ENCODE results near the gene COL4A3.

COL4A3 gene

DNA sequence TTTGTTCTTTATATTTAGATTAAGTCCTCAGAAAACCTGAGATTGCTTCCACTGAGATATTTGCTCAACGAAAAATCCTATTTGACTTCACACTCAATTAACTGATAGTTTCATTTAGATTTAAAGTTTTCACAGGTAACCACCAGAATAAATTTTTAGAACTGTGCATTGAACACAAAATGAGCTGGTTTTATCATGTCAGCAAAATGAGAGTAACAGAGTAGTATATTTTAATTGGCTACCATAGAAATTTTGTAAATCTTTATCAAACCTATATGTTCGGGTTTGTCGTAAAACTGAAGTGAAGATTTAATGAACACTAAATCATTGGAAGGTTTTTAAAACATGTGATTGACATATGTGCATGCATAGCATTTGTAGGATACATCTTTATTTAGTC, 127.9 kb downstream of the COL4A3 start:
- no peaks in the 10 kb centered on the region for H3K9me3 ChIP-seq

DNA sequence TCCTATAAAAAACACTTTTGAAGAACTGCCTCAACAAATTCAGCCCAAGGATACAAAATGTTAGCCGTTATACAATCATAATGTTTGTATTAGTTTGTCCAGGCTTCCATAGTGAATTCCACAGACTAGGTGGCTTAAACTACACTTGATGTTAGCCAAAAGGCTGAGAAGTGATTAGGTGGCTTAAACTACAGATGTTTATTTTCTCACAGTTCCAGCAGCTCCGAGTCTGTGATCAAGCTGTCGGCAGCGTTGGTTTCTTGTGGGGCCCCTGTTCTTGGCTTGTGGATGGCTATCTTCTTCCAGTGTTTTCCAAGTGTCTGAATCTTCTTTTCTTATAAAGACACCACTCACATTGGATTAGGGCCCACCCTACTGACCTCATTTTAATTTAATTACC, 129.1 kb downstream of the COL4A3 start:
- no peak for DNase-seq
- H3K9me3 ChIP-seq = no peaks in the 10 kb centered on the region
- TF ChIP-seq, protein P1, sequence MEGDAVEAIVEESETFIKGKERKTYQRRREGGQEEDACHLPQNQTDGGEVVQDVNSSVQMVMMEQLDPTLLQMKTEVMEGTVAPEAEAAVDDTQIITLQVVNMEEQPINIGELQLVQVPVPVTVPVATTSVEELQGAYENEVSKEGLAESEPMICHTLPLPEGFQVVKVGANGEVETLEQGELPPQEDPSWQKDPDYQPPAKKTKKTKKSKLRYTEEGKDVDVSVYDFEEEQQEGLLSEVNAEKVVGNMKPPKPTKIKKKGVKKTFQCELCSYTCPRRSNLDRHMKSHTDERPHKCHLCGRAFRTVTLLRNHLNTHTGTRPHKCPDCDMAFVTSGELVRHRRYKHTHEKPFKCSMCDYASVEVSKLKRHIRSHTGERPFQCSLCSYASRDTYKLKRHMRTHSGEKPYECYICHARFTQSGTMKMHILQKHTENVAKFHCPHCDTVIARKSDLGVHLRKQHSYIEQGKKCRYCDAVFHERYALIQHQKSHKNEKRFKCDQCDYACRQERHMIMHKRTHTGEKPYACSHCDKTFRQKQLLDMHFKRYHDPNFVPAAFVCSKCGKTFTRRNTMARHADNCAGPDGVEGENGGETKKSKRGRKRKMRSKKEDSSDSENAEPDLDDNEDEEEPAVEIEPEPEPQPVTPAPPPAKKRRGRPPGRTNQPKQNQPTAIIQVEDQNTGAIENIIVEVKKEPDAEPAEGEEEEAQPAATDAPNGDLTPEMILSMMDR (IDR thresholded peaks at IDR 0.05; ENCODE audit: low read depth, low read length) = no peak
- no peaks in the 10 kb centered on the region for H3K4me1 ChIP-seq
- no peak overlapping the region for H3K4me3 ChIP-seq (ENCODE audit: low read depth, low read length)
- H3K27me3 ChIP-seq = 0 out of 2 replicates have a peak, but pooled peaks cover 3% of the 10 kb centered on the region
- no peaks in the 10 kb centered on the region for H3K36me3 ChIP-seq

More for the DNA sequence above, 127.9 kb downstream of the COL4A3 start:
- DNase-seq = no peak
- H3K4me3 ChIP-seq (ENCODE audit: low read depth, low read length) = no peak overlapping the region
- 0 out of 2 replicates have a peak, but pooled peaks cover 3% of the 10 kb centered on the region for H3K27me3 ChIP-seq
- no peaks in the 10 kb centered on the region for H3K4me1 ChIP-seq
- H3K36me3 ChIP-seq = no peaks in the 10 kb centered on the region
- TF ChIP-seq, protein P1 (IDR thresholded peaks at IDR 0.05; ENCODE audit: low read depth, low read length) = no peak

DNA sequence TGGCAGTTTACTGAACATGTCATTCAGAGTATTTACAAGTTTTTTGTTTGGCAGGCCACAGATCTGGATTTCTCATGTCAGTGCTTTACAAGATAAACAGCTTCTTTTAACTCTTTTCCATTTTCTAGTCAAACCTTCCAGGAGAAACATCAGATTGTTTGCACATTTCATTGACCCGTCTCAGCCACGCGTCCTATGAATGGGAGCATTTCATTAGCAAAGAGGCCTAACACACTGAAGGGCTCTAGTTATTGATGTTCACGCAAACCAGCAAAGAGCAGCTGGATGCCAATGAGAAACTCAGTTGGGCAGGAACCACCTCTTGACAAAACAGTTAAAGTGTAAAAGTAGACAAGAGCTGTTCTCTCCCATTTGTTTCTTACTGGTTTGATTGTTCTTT, 131.4 kb downstream of the COL4A3 start:
- H3K9me3 ChIP-seq = no peaks in the 10 kb centered on the region
- no peaks in the 10 kb centered on the region for H3K36me3 ChIP-seq
- no peak for DNase-seq
- H3K4me1 ChIP-seq = no peaks in the 10 kb centered on the region
- H3K27me3 ChIP-seq = 0 out of 2 replicates have a peak, but pooled peaks cover 3% of the 10 kb centered on the region
- TF ChIP-seq, protein P1 (IDR thresholded peaks at IDR 0.05; ENCODE audit: low read depth, low read length) = no peak
- H3K4me3 ChIP-seq (ENCODE audit: low read depth, low read length) = no peak overlapping the region

DNA sequence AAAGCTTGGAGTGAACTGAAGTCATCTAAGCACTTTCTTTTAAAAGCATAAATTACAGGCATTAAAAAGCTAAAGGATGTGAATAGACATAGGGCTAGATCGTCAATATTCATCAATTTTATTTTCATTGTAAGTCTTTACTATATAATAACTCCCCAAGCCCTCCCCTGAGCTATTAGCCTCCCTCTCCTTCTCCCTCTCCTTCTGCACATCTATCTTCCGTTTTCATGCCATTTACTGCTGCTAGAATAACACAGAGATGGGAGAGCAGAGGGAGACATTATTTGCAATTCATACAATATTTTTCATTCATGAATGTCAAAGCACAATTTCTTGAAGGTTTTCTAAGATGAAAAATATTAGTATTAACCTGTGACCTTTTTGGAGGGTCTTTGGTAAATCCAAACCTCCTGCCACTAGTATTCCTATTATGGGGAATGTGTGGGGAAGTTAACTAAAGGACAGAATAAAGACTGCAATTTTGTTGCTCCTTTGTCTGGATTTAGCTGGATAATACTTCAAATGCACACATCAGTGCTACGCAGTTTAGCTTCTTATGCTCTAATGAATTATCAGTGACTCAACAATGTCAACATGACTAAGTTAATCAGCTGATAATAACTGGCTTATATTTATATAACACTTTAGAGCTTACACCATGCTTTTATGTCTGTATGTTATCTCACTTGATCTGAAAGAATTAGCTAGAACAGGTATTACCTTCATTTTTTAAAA, 132.4 kb downstream of the COL4A3 start:
- H3K4me1 ChIP-seq = no peaks in the 10 kb centered on the region
- H3K9me3 ChIP-seq = no peaks in the 10 kb centered on the region
- TF ChIP-seq, protein P1 (IDR thresholded peaks at IDR 0.05; ENCODE audit: low read depth, low read length) = no peak
- no peak overlapping the region for H3K4me3 ChIP-seq (ENCODE audit: low read depth, low read length)
- DNase-seq = no peak
- H3K36me3 ChIP-seq = no peaks in the 10 kb centered on the region
- peaks cover 3% of the 10 kb centered on the region; the same call in 1 of the 2 replicates for H3K27me3 ChIP-seq

DNA sequence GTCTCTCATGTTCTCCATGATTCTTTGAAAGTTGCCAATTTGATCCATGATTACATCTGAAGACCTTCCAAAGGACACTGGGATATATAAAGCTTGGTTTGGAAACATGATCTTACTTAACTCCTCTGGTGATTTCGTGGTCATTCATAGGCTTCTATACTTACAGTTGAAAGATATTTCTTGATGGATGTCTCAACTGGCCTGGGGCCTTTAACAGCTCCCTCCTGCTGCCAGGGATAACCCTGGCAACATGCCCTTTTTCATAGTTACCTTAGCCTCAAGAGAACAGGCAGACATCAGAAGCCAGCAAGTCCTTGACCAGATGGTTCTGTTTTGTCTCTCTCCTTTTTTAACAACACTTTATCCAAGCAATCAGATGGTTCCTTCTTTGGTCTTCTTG, 137.1 kb downstream of the COL4A3 start:
- Histone ChIP-seq H3K9me3 (no peaks in the 10 kb centered on the region), H3K27me3 (no peaks in the 10 kb centered on the region; the same call in 1 of the 2 replicates), H3K4me1 (no peaks in the 10 kb centered on the region), H3K36me3 (no peaks in the 10 kb centered on the region), H3K4me3 (ENCODE audit: low read depth, low read length) (no peak overlapping the region)
- TF ChIP-seq, protein P1 (IDR thresholded peaks at IDR 0.05; ENCODE audit: low read depth, low read length) = no peak
- DNase-seq = no peak

DNA sequence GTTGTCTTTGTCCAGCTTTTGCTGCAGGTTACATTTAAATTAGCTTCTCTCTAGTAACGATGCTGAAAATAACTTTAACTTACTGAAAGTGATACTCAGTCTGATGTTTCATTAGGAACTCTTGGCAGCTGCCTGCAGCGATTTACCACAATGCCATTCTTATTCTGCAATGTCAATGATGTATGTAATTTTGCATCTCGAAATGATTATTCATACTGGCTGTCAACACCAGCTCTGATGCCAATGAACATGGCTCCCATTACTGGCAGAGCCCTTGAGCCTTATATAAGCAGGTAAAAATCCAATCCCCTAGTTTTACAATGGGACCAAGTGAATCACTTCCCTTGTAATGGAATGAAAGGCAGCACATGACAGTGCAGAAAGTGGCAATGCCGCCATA, 144.4 kb downstream of the COL4A3 start:
- no peaks in the 10 kb centered on the region for H3K4me1 ChIP-seq
- H3K4me3 ChIP-seq (ENCODE audit: low read depth, low read length) = no peak overlapping the region
- 0 out of 2 replicates have a peak, but pooled peaks cover 3% of the 10 kb centered on the region for H3K27me3 ChIP-seq
- H3K36me3 ChIP-seq = no peaks in the 10 kb centered on the region
- DNase-seq = no peak
- no peaks in the 10 kb centered on the region for H3K9me3 ChIP-seq
- TF ChIP-seq, protein P1 (IDR thresholded peaks at IDR 0.05; ENCODE audit: low read depth, low read length) = no peak
